IMR-90 (cell line): Measurements from ENCODE around the gene DHDDS. TPM values are rescaled to one million over a fixed set of nuclear protein-coding genes. Genes with fewer than 3 reads are reported as not detected.

Experiments
- ATAC-seq: fragments of 200-7000 bp; cut with Tn5 transposase; 2 replicates; pipeline ENCODE4 v1.9.1; 2020; ENCODE audit warnings: low read depth, mild to moderate bottlenecking, moderate library complexity
- BruUV-seq: library from RNA; stranded (reverse); fragments of 400-500 nt; replicated peaks from 2 replicates; lab custom pipeline; 2021; lab: Mats Ljungman, UMichigan
- CTCF ChIA-PET: fragments of 300-600 bp; formaldehyde crosslinking; extraction: SDS; loops from one replicate; lab custom pipeline; 2021; ENCODE audit warnings: antibody characterized with exemption; lab: Yijun Ruan, JAX
- POLR2A ChIA-PET: fragments of 300-600 bp; sonication (Branson Sonifier 250); formaldehyde crosslinking; loops from one replicate; lab custom pipeline; 2022; ENCODE audit warnings: antibody characterized with exemption; ENCODE audit not compliant: unreplicated experiment; lab: Charles Lee
- DNase-seq: peaks from one replicate; pipeline ENCODE4 v3.0.0; 2013
- H2AFZ ChIP-seq: replicated peaks from 2 replicates; pipeline ENCODE3; 2013; ENCODE audit warnings: low read length, mild to moderate bottlenecking; ENCODE audit not compliant: poor library complexity
- H2AK5ac ChIP-seq: 2 replicates; pipeline ENCODE4 v1.6.1; 2013; ENCODE audit warnings: low read depth, low read length, inconsistent platforms
- H2AK9ac ChIP-seq: replicated peaks from 2 replicates; pipeline ENCODE3; 2013; ENCODE audit warnings: mild to moderate bottlenecking, low read depth, low read length, moderate library complexity; ENCODE audit not compliant: poor library complexity
- H2BK120ac ChIP-seq: 2 replicates; pipeline ENCODE4 v1.6.1; 2013; ENCODE audit warnings: low read depth, low read length, inconsistent platforms
- H2BK15ac ChIP-seq: 3 replicates; pipeline ENCODE4 v1.6.1; 2013; ENCODE audit warnings: low read depth, low read length, inconsistent platforms
- H2BK20ac ChIP-seq: 2 replicates; pipeline ENCODE4 v1.6.1; 2013; ENCODE audit warnings: low read depth, mild to moderate bottlenecking, inconsistent platforms, low read length, moderate library complexity
- H2BK5ac ChIP-seq: 2 replicates; pipeline ENCODE4 v1.6.1; 2013; ENCODE audit warnings: mild to moderate bottlenecking, low read depth, low read length, inconsistent platforms; ENCODE audit not compliant: poor library complexity, severe bottlenecking
- H3K14ac ChIP-seq: replicated peaks from 2 replicates; pipeline ENCODE4 v1.6.1; 2013; ENCODE audit warnings: low read depth, low read length, inconsistent platforms
- H3K18ac ChIP-seq: 2 replicates; pipeline ENCODE4 v1.6.1; 2013; ENCODE audit warnings: low read depth, low read length, control low read depth
- H3K23ac ChIP-seq: 2 replicates; pipeline ENCODE4 v1.6.1; 2013; ENCODE audit warnings: low read depth, low read length, inconsistent platforms
- H3K27ac ChIP-seq: 2 replicates; pipeline ENCODE4 v1.5.1; 2013; ENCODE audit warnings: mild to moderate bottlenecking, control low read depth, low read length; ENCODE audit not compliant: insufficient read depth
- H3K27me3 ChIP-seq: 2 replicates; pipeline ENCODE4 v1.6.1; 2013; ENCODE audit warnings: low read length; ENCODE audit not compliant: control insufficient read depth, insufficient read depth
- H3K36me3 ChIP-seq: 2 replicates; pipeline ENCODE4 v1.6.1; 2013; ENCODE audit warnings: low read length, mixed read lengths; ENCODE audit not compliant: control insufficient read depth, insufficient read depth
- H3K4ac ChIP-seq: 2 replicates; pipeline ENCODE4 v1.6.1; 2013; ENCODE audit warnings: low read depth, low read length, inconsistent platforms
- H3K4me1 ChIP-seq: 2 replicates; pipeline ENCODE4 v1.6.1; 2013; ENCODE audit warnings: low read length, mixed read lengths; ENCODE audit not compliant: control insufficient read depth, insufficient read depth
- H3K4me2 ChIP-seq: 2 replicates; pipeline ENCODE4 v1.6.1; 2013; ENCODE audit warnings: low read depth, mild to moderate bottlenecking, control low read depth, low read length, moderate library complexity
- H3K4me3 ChIP-seq: 2 replicates; pipeline ENCODE4 v1.5.1; 2013; ENCODE audit warnings: low read depth, mild to moderate bottlenecking, control low read depth, low read length, moderate library complexity; ENCODE audit not compliant: insufficient read depth
- H3K56ac ChIP-seq: 2 replicates; pipeline ENCODE4 v1.6.1; 2013; ENCODE audit warnings: low read length, inconsistent platforms; ENCODE audit not compliant: insufficient read depth; ENCODE audit errors: extremely low read depth
- H3K79me1 ChIP-seq, 2 experiments: 2 replicates each; pipeline ENCODE4 v1.6.1; 2013; ENCODE audit warnings: low read length in 2 of 2, inconsistent platforms in 1 of 2, low read depth in 1 of 2
- H3K9ac ChIP-seq: 2 replicates; pipeline ENCODE4 v1.6.1; 2013; ENCODE audit warnings: low read depth, low read length, control low read depth
- H3K9me1 ChIP-seq: 2 replicates; pipeline ENCODE4 v1.6.1; 2013; ENCODE audit warnings: low read length, inconsistent platforms; ENCODE audit not compliant: insufficient read depth
- H3K9me3 ChIP-seq: 2 replicates; pipeline ENCODE4 v1.6.1; 2013; ENCODE audit warnings: low read length; ENCODE audit not compliant: control insufficient read depth, insufficient read depth
- H4K20me1 ChIP-seq: 2 replicates; pipeline ENCODE4 v1.6.1; 2013; ENCODE audit warnings: low read length, inconsistent platforms; ENCODE audit not compliant: insufficient read depth
- H4K5ac ChIP-seq: 2 replicates; pipeline ENCODE4 v1.6.1; 2013; ENCODE audit warnings: mild to moderate bottlenecking, low read depth, low read length, control low read depth
- H4K8ac ChIP-seq, 2 experiments: 2 replicates each; pipeline ENCODE4 v1.6.1; 2013; ENCODE audit warnings: low read depth in 2 of 2, low read length in 2 of 2, control low read depth in 1 of 2, inconsistent platforms in 1 of 2
- H4K91ac ChIP-seq: 2 replicates; pipeline ENCODE4 v1.6.1; 2013; ENCODE audit warnings: low read depth, low read length, inconsistent platforms; ENCODE audit not compliant: insufficient read depth
- ELK1 ChIP-seq: fragments of 150-350 bp; IDR thresholded peaks from 2 replicates; pipeline ENCODE4 v1.6.1; 2016; ENCODE audit warnings: low read depth, mild to moderate bottlenecking, low read length, moderate library complexity, borderline replicate concordance
- FOS ChIP-seq: fragments of 150-350 bp; IDR thresholded peaks from 2 replicates; pipeline ENCODE4 v1.6.1; 2016; ENCODE audit warnings: low read depth, low read length
- MAZ ChIP-seq: IDR thresholded peaks from 2 replicates; pipeline ENCODE4 v1.6.1; 2012; ENCODE audit warnings: low read depth, mild to moderate bottlenecking, low read length, improper control_type of control experiment, moderate library complexity, borderline replicate concordance
- RFX5 ChIP-seq: IDR thresholded peaks from 2 replicates; pipeline ENCODE4 v1.8.0; 2012; ENCODE audit warnings: low read depth, mild to moderate bottlenecking, low read length, moderate library complexity
- WGBS, 2 experiments: methylation state at CpG; one replicate each; pipeline versions ENCODE4 v1.1.5 to v1.1.7; 2013; ENCODE audit warnings: missing lambda C conversion rate in 2 of 2; ENCODE audit not compliant: insufficient read length in 1 of 2; ENCODE audit errors: extremely low coverage in 2 of 2; 5-methylcytosine and 5-hydroxymethylcytosine counted together
- dilution Hi-C: fragments of 300-500 bp; cut with HindIII; formaldehyde crosslinking; loops from one replicate; pipeline ENCODE4 v1.14.3; 2018; ENCODE audit warnings: low sequenced_read_pairs; ENCODE audit not compliant: unreplicated experiment
- in situ Hi-C: fragments of 300-500 bp; cut with MboI; formaldehyde crosslinking; loops from 3 replicates; pipeline ENCODE4 v1.14.3; 2019; ENCODE audit warnings: low sequenced_read_pairs, inconsistent platforms, mixed read lengths
- intact Hi-C: fragments of 100-400 bp; cut with micrococcal nuclease; formaldehyde crosslinking; loops from 2 replicates; pipeline ENCODE4 v1.10.0; 2022
- polyA plus RNA-seq, 3 experiments: library from polyadenylated mRNA; depleted of rRNA; stranded (reverse); fragments of >200 nt; gene quantifications; 2 replicates each; pipeline ENCODE4 v1.2.3, GENCODE V29; 2012; ENCODE audit warnings: low replicate concordance in 1 of 3
- total RNA-seq: library from RNA; depleted of rRNA; stranded (reverse); fragments of >200 nt; gene quantifications from 2 replicates; pipeline ENCODE4 v1.2.3, GENCODE V29; 2012

The DHDDS gene
- total and polyA plus RNA-seq, 2 of the 4 experiments (the other 2 are of a cell fraction): 49.3 to 67.7 TPM

GRCh38 chr1:26401891-26402290 lies 30.2 kb upstream of the DHDDS start:
- no peak overlapping the region for H2AK9ac ChIP-seq
- DNase-seq: no peak
- H3K23ac ChIP-seq: no peak overlapping the region

More at GRCh38 chr1:26401891-26402290, 30.2 kb upstream of the DHDDS start:
- WGBS, 2 experiments: 82% methylated on average over 3 of the region's 3 CpGs; no CpG with 5 or more reads in 1 of the 2 experiments
- no peak overlapping the region for H3K4ac ChIP-seq
- H3K56ac ChIP-seq: no peak overlapping the region
- H4K5ac ChIP-seq: no peak overlapping the region
- intact Hi-C loops: no loop called here
- ChIA-PET CTCF (no interaction called here), POLR2A (no interaction called here)
- no peak overlapping the region for H2BK5ac ChIP-seq
- no peaks in the 10 kb centered on the region for H3K79me1 ChIP-seq
- H3K27ac ChIP-seq: no peak overlapping the region
- H3K4me3 ChIP-seq: no peak overlapping the region
- no peak overlapping the region for H3K18ac ChIP-seq
- BruUV-seq: no TSS peak
- dilution Hi-C loops: no loop called here
- no peak overlapping the region for H2BK120ac ChIP-seq
- H3K9ac ChIP-seq: no peak overlapping the region
- H4K91ac ChIP-seq: no peak overlapping the region
- no peak overlapping the region for H4K8ac ChIP-seq
- in situ Hi-C loops: no loop called here
- no peak overlapping the region for H3K14ac ChIP-seq
- no peaks in the 10 kb centered on the region for H4K20me1 ChIP-seq
- H3K9me1 ChIP-seq: no peaks in the 10 kb centered on the region
- no peak for ATAC-seq
- H2BK15ac ChIP-seq: no peak overlapping the region
- H3K36me3 ChIP-seq: no peaks in the 10 kb centered on the region
- H2AK5ac ChIP-seq: no peak overlapping the region
- no peaks in the 10 kb centered on the region for H3K9me3 ChIP-seq
- H2AFZ ChIP-seq: no peak overlapping the region
- no peaks in the 10 kb centered on the region; the same call in 1 of the 2 replicates for H3K4me1 ChIP-seq
- TF ChIP-seq ELK1 (no peak), MAZ (no peak), RFX5 (no peak), FOS (no peak)
- H3K27me3 ChIP-seq: peaks cover 1% of the 10 kb centered on the region; the same call in 1 of the 2 replicates
- no peak overlapping the region for H3K4me2 ChIP-seq
- H2BK20ac ChIP-seq: no peak overlapping the region
